Type B pancreatic cell (in vitro differentiated cells): ENCODE results near the gene USP48. TPM values are rescaled to one million over a fixed set of nuclear protein-coding genes. Genes with fewer than 3 reads are reported as not detected.
"Not testable (repeated sequence)": the region's sequence is repeated elsewhere in the genome, so short reads cannot be mapped to it uniquely, and the experiment has no call there.

ENCODE experiments used
- DNase-seq: peaks from one replicate; pipeline ENCODE4 v3.0.0; 2021; ENCODE audit warnings: mixed read lengths; ENCODE audit not compliant: unreplicated experiment; ENCODE audit errors: extremely low spot score
- H3K27ac Mint-ChIP-seq: 2 replicates; pipeline ENCODE4 v1.8.0; 2021; ENCODE audit warnings: mild to moderate bottlenecking, mixed read lengths
- H3K27me3 Mint-ChIP-seq: 2 replicates; pipeline ENCODE4 v1.8.0; 2021; ENCODE audit warnings: mixed read lengths
- H3K36me3 Mint-ChIP-seq: 2 replicates; pipeline ENCODE4 v1.8.0; 2021; ENCODE audit warnings: mixed read lengths
- H3K4me1 Mint-ChIP-seq: one replicate; pipeline ENCODE4 v1.8.0; 2021; ENCODE audit warnings: mixed read lengths; ENCODE audit not compliant: unreplicated experiment
- H3K4me3 Mint-ChIP-seq: 2 replicates; pipeline ENCODE4 v1.8.0; 2021; ENCODE audit warnings: mild to moderate bottlenecking, mixed read lengths
- H3K9me3 Mint-ChIP-seq: 2 replicates; pipeline ENCODE4 v1.8.0; 2021; ENCODE audit warnings: mixed read lengths
- total RNA-seq: library from RNA; stranded (reverse); gene quantifications from 2 replicates; pipeline ENCODE4 v1.2.1, GENCODE V29; 2021; ENCODE audit warnings: low replicate concordance
- TF ChIP-seq, protein P1 (sequence below): fragments of 200-600 bp; sonication (generic); conservative IDR thresholded peaks from 2 replicates; pipeline ENCODE4 v1.5.0; 2021; ENCODE audit warnings: antibody characterized with exemption, mild to moderate bottlenecking

The USP48 gene
- total RNA-seq, 1 donor from 2014 or later = 66.7 TPM

DNA sequence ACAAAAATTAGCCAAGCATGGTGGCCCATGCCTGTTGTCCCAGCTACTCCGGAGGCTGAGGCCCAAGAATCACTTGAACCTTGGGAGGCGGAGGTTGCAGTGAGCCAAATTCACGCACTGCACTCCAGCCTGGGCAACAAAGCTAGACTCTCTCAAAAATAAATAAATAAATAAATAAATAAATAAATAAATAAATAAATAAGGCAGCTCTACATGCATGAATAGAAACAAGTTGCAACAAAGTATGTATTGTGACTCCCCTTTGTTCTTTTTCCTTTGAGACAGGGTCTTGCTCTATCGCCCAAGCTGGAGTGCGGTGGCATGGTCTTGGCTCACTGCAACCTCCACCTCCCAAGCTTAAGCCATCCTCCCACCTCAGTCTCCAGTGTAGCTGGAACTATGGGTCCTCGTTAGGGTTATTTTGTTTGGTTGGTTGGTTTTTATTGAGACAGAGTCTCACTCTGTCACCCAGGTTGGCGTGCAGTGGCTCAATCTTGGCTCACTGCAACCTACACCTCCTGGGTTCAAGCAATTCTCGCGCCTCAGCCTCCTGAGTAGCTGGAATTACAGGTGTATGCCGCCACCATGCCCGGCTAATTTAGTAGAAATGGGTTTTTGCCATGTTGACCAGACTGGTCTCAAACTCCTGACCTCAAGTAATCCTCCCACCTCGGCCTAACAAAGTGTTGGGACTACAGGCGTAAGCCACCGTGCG lies 8.0 kb downstream of the USP48 start:
- Mint-ChIP-seq H3K4me3 (no peak overlapping the region), H3K27me3 (no peaks in the 10 kb centered on the region), H3K9me3 (no peaks in the 10 kb centered on the region), H3K4me1 (peaks cover 15% of the 10 kb centered on the region), H3K27ac (no peak overlapping the region), H3K36me3 (peaks cover 13% of the 10 kb centered on the region)
- DNase-seq = no peak
- TF ChIP-seq, protein P1, sequence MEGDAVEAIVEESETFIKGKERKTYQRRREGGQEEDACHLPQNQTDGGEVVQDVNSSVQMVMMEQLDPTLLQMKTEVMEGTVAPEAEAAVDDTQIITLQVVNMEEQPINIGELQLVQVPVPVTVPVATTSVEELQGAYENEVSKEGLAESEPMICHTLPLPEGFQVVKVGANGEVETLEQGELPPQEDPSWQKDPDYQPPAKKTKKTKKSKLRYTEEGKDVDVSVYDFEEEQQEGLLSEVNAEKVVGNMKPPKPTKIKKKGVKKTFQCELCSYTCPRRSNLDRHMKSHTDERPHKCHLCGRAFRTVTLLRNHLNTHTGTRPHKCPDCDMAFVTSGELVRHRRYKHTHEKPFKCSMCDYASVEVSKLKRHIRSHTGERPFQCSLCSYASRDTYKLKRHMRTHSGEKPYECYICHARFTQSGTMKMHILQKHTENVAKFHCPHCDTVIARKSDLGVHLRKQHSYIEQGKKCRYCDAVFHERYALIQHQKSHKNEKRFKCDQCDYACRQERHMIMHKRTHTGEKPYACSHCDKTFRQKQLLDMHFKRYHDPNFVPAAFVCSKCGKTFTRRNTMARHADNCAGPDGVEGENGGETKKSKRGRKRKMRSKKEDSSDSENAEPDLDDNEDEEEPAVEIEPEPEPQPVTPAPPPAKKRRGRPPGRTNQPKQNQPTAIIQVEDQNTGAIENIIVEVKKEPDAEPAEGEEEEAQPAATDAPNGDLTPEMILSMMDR = no peak

- DNase-seq = no peak
- Mint-ChIP-seq H3K9me3 (no peaks in the 10 kb centered on the region), H3K27me3 (no peaks in the 10 kb centered on the region), H3K27ac (no peak overlapping the region), H3K36me3 (peaks cover 12% of the 10 kb centered on the region), H3K4me1 (peaks cover 15% of the 10 kb centered on the region), H3K4me3 (no peak overlapping the region)
- TF ChIP-seq, protein P1 = no peak
Measured at GRCh38 chr1:21773585-21773984, 9.4 kb downstream of the USP48 start.

DNA sequence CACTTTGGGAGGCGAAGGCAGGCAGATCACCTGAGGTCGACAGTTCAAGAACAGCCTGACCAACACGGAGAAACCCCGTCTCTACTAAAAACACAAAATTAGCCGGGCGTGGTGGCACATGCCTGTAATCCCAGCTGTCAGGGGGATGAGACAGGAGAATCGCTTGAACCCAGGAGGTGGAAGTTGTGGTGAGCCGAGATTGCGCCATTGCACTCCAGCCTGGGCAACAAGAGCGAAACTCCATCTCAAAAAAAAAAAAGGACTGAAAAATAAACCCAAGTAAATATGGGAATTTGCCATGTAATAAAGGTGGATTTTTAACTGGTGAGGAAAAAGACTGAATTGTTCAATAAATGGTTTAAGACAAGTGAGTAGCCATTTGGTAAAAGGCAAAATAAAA lies 11.3 kb downstream of the USP48 start:
- H3K36me3 Mint-ChIP-seq, H3K27me3 Mint-ChIP-seq, H3K9me3 Mint-ChIP-seq, H3K27ac Mint-ChIP-seq, H3K4me3 Mint-ChIP-seq, DNase-seq: not testable (repeated sequence)
- H3K4me1 Mint-ChIP-seq = peaks cover 15% of the 10 kb centered on the region

GRCh38 chr1:21770602-21771001 lies 12.3 kb downstream of the USP48 start:
- H3K4me1 Mint-ChIP-seq, H3K27me3 Mint-ChIP-seq, H3K4me3 Mint-ChIP-seq, DNase-seq, H3K27ac Mint-ChIP-seq, H3K9me3 Mint-ChIP-seq, H3K36me3 Mint-ChIP-seq: not testable (repeated sequence)

DNA sequence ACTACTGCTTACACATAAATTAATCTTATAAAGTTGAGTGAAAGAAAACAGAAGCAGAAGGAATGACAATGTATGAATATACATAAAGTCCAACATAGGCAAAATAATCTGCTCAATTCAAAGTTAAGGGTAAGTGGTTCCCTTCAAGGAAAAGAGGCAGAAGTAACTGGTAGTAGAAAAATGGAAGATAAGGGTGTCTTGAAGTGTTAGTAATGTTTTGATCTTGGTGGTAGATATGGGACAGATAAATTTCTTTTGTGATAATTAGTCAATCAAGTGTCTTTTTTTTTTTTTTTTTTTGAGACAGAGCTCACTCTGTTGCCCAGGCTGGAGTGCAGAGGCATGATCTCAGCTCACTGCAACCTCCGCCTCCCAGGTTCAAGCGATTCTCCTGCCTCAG lies 12.7 kb downstream of the USP48 start:
- Mint-ChIP-seq H3K27ac (no peak overlapping the region), H3K9me3 (no peaks in the 10 kb centered on the region)

GRCh38 chr1:21767106-21767505 lies 15.8 kb downstream of the USP48 start:
- not testable (repeated sequence) for H3K36me3 Mint-ChIP-seq, H3K9me3 Mint-ChIP-seq, DNase-seq, H3K4me3 Mint-ChIP-seq, H3K27ac Mint-ChIP-seq, H3K27me3 Mint-ChIP-seq
- H3K4me1 Mint-ChIP-seq = peaks cover 23% of the 10 kb centered on the region

More for the DNA sequence above, 12.7 kb downstream of the USP48 start:
- DNase-seq = no peak
- TF ChIP-seq, protein P1 = no peak
- Mint-ChIP-seq H3K36me3 (peaks cover 8% of the 10 kb centered on the region), H3K4me3 (no peak overlapping the region), H3K27me3 (no peaks in the 10 kb centered on the region), H3K4me1 (peaks cover 7% of the 10 kb centered on the region)

DNA sequence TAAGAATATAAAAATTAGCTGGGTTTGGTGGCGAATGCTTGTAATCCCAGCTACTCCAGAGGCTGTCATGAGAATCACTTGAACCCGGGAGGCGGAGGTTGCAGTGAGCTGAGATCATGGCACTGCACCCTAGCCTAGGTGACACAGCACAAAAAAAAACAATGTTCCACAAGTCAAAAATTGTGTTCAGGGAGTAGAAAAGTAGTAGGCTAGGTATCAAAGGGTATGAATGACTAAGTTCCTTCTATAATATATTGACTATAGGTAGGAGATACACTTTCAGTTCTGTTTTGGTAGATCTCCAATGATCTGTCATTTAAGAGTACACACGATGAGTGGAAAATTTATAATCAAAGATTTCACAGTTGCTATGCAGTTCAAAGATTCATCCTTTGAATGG lies 16.7 kb downstream of the USP48 start:
- Mint-ChIP-seq H3K27ac (no peak overlapping the region), H3K4me3 (no peak overlapping the region), H3K27me3 (no peaks in the 10 kb centered on the region), H3K36me3 (peaks cover 8% of the 10 kb centered on the region), H3K4me1 (peaks cover 23% of the 10 kb centered on the region), H3K9me3 (no peaks in the 10 kb centered on the region)
- TF ChIP-seq, protein P1 = no peak
- no peak for DNase-seq
